Upper lobe of left lung (tissue), 4 donors: ENCODE data around the gene PTGDR2.

Experiments
- POLR2A ChIP-seq, 4 donors: fragments of 450-650 bp; IDR thresholded peaks; one replicate each; pipeline ENCODE4 v1.5.1; 2016 to 2017; ENCODE audit warnings: antibody characterized with exemption in 4 of 4, mild to moderate bottlenecking in 2 of 4
- TF ChIP-seq, protein P1 (sequence below), 6 experiments: fragments of 450-650 bp in 4 of 6; fragments of 200-600 bp in 2 of 6; sonication (generic) in 2 of 6; IDR thresholded peaks; one replicate each; pipeline ENCODE4 v1.5.1; 2016 to 2019; ENCODE audit warnings: antibody characterized with exemption in 6 of 6

- TF ChIP-seq, protein P1, sequence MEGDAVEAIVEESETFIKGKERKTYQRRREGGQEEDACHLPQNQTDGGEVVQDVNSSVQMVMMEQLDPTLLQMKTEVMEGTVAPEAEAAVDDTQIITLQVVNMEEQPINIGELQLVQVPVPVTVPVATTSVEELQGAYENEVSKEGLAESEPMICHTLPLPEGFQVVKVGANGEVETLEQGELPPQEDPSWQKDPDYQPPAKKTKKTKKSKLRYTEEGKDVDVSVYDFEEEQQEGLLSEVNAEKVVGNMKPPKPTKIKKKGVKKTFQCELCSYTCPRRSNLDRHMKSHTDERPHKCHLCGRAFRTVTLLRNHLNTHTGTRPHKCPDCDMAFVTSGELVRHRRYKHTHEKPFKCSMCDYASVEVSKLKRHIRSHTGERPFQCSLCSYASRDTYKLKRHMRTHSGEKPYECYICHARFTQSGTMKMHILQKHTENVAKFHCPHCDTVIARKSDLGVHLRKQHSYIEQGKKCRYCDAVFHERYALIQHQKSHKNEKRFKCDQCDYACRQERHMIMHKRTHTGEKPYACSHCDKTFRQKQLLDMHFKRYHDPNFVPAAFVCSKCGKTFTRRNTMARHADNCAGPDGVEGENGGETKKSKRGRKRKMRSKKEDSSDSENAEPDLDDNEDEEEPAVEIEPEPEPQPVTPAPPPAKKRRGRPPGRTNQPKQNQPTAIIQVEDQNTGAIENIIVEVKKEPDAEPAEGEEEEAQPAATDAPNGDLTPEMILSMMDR (IDR thresholded peaks at IDR 0.05), result no peak
- TF ChIP-seq POLR2A (IDR thresholded peaks at IDR 0.05), result no peak
Observed at GRCh38 chr11:60844870-60845221, 10.9 kb downstream of the PTGDR2 start.
